GM23338 (cell line): ENCODE results near the gene PLA2G10.
"Not testable (repeated sequence)": the region's sequence is repeated elsewhere in the genome, so short reads cannot be mapped to it uniquely, and the experiment has no call there.

ENCODE experiments used
- CREB1 ChIP-seq: fragments of 250-450 bp; sonication (Bioruptor Pico); IDR thresholded peaks from 2 replicates; pipeline ENCODE4 v1.5.0; 2020; ENCODE audit warnings: low read depth, mild to moderate bottlenecking, moderate library complexity
- EZH2 ChIP-seq: fragments of 200-600 bp; sonication (generic); IDR thresholded peaks from one replicate; pipeline ENCODE4 v1.8.0; 2017; ENCODE audit warnings: antibody characterized with exemption, mild to moderate bottlenecking, low read depth; ENCODE audit not compliant: unreplicated experiment
- EZH2phosphoT487 ChIP-seq: fragments of 200-600 bp; sonication (generic); IDR thresholded peaks from one replicate; pipeline ENCODE4 v1.8.1; 2018; ENCODE audit warnings: antibody characterized with exemption; ENCODE audit not compliant: unreplicated experiment
- JUNB ChIP-seq: IDR thresholded peaks from one replicate; pipeline ENCODE4 v1.6.1; 2016; ENCODE audit warnings: antibody characterized with exemption; ENCODE audit not compliant: unreplicated experiment
- NANOG ChIP-seq: IDR thresholded peaks from 2 replicates; pipeline ENCODE4 v1.6.1; 2016; ENCODE audit warnings: antibody characterized with exemption, borderline replicate concordance
- POLR2AphosphoS5 ChIP-seq: IDR thresholded peaks from 2 replicates; pipeline ENCODE4 v1.6.1; 2016; ENCODE audit warnings: antibody characterized with exemption, low read depth
- STAT1 ChIP-seq: IDR thresholded peaks from one replicate; pipeline ENCODE4 v1.6.1; 2016; ENCODE audit warnings: antibody characterized with exemption; ENCODE audit not compliant: unreplicated experiment
- ZNF114 ChIP-seq: fragments of 250-450 bp; sonication (Bioruptor Pico); IDR thresholded peaks from 2 replicates; pipeline ENCODE4 v1.5.0; 2020; ENCODE audit warnings: mild to moderate bottlenecking, moderate library complexity
- ZNF331 ChIP-seq: fragments of 250-450 bp; sonication (Bioruptor Pico); IDR thresholded peaks from 2 replicates; pipeline ENCODE4 v1.5.0; 2020; ENCODE audit warnings: low read depth, mild to moderate bottlenecking, moderate library complexity
- TF ChIP-seq, protein P1 (sequence below), 2 experiments: fragments of 200-600 bp in 1 of 2; sonication (generic) in 1 of 2; conservative IDR thresholded peaks; 2 replicates each; pipeline versions ENCODE4 v1.5.1 to v1.6.1; 2016 to 2017; ENCODE audit warnings: antibody characterized with exemption in 2 of 2, low read depth in 2 of 2, mild to moderate bottlenecking in 2 of 2, moderate library complexity in 1 of 2
- TF ChIP-seq, protein P2 (sequence below): IDR thresholded peaks from one replicate; pipeline ENCODE4 v1.6.1; 2018; ENCODE audit warnings: antibody characterized with exemption; ENCODE audit not compliant: unreplicated experiment
- TF ChIP-seq, protein P3 (sequence below): IDR thresholded peaks from 2 replicates; pipeline ENCODE4 v1.6.1; 2016; ENCODE audit warnings: antibody characterized with exemption
- TF ChIP-seq, protein P4 (sequence below): fragments of 250-450 bp; sonication (Bioruptor Pico); IDR thresholded peaks from 2 replicates; pipeline ENCODE4 v1.5.0; 2020; ENCODE audit warnings: mild to moderate bottlenecking, moderate library complexity

DNA sequence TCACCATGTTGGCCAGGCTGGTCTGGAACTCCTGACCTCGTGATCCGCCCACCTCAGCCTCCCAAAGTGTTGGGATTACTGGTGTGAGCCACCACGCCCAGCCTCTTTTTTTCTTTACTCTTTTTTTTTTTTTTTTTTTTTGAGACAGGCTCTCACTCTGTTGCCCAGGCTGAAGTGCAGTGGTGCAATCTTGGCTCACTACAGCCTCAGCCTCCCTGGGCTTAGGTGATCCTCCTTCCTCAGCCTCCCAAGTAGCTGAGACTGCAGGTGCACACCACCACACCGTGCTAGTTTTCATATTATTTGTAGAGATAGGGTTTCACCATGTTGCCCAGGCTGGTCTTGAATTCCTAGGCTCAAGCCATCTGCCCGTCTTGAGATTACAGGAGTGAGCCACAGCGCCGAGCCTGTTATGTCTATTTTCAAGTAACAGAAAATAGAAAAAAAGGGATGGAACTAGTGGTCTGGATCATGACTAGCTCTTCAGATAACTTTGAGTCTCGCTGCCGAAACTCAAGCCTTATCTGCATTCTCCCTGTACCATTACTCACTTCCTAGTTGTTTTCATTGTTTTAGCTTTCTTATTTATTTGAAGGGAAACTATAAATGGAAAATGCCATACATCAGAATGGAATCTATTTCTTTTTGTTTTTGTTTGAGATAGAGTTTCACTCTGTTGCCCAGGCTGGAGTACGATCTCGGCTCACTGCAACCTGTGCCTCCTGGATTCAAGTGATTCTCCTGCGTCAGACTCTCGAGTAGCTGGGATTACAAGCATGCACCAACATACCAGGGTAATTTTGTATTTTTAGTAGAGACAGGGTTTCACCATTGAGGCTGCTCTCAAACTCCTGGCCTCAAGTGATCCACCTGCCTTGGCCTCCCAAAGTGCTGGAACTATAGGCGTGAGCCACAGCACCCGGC lies 8.0 kb downstream of the PLA2G10 start:
- TF ChIP-seq, protein P1, sequence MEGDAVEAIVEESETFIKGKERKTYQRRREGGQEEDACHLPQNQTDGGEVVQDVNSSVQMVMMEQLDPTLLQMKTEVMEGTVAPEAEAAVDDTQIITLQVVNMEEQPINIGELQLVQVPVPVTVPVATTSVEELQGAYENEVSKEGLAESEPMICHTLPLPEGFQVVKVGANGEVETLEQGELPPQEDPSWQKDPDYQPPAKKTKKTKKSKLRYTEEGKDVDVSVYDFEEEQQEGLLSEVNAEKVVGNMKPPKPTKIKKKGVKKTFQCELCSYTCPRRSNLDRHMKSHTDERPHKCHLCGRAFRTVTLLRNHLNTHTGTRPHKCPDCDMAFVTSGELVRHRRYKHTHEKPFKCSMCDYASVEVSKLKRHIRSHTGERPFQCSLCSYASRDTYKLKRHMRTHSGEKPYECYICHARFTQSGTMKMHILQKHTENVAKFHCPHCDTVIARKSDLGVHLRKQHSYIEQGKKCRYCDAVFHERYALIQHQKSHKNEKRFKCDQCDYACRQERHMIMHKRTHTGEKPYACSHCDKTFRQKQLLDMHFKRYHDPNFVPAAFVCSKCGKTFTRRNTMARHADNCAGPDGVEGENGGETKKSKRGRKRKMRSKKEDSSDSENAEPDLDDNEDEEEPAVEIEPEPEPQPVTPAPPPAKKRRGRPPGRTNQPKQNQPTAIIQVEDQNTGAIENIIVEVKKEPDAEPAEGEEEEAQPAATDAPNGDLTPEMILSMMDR (conservative IDR thresholded peaks at IDR 0.05; ENCODE audit: low read depth in 2 of 2): not testable (repeated sequence)
- not testable (repeated sequence) for TF ChIP-seq EZH2; POLR2AphosphoS5; EZH2phosphoT487; CREB1; ZNF114 (CRISPR knock-in tag); JUNB; STAT1; ZNF331 (CRISPR knock-in tag); NANOG
- TF ChIP-seq, protein P2, sequence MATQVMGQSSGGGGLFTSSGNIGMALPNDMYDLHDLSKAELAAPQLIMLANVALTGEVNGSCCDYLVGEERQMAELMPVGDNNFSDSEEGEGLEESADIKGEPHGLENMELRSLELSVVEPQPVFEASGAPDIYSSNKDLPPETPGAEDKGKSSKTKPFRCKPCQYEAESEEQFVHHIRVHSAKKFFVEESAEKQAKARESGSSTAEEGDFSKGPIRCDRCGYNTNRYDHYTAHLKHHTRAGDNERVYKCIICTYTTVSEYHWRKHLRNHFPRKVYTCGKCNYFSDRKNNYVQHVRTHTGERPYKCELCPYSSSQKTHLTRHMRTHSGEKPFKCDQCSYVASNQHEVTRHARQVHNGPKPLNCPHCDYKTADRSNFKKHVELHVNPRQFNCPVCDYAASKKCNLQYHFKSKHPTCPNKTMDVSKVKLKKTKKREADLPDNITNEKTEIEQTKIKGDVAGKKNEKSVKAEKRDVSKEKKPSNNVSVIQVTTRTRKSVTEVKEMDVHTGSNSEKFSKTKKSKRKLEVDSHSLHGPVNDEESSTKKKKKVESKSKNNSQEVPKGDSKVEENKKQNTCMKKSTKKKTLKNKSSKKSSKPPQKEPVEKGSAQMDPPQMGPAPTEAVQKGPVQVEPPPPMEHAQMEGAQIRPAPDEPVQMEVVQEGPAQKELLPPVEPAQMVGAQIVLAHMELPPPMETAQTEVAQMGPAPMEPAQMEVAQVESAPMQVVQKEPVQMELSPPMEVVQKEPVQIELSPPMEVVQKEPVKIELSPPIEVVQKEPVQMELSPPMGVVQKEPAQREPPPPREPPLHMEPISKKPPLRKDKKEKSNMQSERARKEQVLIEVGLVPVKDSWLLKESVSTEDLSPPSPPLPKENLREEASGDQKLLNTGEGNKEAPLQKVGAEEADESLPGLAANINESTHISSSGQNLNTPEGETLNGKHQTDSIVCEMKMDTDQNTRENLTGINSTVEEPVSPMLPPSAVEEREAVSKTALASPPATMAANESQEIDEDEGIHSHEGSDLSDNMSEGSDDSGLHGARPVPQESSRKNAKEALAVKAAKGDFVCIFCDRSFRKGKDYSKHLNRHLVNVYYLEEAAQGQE: not testable (repeated sequence)
- TF ChIP-seq, protein P3, sequence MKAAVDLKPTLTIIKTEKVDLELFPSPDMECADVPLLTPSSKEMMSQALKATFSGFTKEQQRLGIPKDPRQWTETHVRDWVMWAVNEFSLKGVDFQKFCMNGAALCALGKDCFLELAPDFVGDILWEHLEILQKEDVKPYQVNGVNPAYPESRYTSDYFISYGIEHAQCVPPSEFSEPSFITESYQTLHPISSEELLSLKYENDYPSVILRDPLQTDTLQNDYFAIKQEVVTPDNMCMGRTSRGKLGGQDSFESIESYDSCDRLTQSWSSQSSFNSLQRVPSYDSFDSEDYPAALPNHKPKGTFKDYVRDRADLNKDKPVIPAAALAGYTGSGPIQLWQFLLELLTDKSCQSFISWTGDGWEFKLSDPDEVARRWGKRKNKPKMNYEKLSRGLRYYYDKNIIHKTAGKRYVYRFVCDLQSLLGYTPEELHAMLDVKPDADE: not testable (repeated sequence)
- TF ChIP-seq, protein P4, sequence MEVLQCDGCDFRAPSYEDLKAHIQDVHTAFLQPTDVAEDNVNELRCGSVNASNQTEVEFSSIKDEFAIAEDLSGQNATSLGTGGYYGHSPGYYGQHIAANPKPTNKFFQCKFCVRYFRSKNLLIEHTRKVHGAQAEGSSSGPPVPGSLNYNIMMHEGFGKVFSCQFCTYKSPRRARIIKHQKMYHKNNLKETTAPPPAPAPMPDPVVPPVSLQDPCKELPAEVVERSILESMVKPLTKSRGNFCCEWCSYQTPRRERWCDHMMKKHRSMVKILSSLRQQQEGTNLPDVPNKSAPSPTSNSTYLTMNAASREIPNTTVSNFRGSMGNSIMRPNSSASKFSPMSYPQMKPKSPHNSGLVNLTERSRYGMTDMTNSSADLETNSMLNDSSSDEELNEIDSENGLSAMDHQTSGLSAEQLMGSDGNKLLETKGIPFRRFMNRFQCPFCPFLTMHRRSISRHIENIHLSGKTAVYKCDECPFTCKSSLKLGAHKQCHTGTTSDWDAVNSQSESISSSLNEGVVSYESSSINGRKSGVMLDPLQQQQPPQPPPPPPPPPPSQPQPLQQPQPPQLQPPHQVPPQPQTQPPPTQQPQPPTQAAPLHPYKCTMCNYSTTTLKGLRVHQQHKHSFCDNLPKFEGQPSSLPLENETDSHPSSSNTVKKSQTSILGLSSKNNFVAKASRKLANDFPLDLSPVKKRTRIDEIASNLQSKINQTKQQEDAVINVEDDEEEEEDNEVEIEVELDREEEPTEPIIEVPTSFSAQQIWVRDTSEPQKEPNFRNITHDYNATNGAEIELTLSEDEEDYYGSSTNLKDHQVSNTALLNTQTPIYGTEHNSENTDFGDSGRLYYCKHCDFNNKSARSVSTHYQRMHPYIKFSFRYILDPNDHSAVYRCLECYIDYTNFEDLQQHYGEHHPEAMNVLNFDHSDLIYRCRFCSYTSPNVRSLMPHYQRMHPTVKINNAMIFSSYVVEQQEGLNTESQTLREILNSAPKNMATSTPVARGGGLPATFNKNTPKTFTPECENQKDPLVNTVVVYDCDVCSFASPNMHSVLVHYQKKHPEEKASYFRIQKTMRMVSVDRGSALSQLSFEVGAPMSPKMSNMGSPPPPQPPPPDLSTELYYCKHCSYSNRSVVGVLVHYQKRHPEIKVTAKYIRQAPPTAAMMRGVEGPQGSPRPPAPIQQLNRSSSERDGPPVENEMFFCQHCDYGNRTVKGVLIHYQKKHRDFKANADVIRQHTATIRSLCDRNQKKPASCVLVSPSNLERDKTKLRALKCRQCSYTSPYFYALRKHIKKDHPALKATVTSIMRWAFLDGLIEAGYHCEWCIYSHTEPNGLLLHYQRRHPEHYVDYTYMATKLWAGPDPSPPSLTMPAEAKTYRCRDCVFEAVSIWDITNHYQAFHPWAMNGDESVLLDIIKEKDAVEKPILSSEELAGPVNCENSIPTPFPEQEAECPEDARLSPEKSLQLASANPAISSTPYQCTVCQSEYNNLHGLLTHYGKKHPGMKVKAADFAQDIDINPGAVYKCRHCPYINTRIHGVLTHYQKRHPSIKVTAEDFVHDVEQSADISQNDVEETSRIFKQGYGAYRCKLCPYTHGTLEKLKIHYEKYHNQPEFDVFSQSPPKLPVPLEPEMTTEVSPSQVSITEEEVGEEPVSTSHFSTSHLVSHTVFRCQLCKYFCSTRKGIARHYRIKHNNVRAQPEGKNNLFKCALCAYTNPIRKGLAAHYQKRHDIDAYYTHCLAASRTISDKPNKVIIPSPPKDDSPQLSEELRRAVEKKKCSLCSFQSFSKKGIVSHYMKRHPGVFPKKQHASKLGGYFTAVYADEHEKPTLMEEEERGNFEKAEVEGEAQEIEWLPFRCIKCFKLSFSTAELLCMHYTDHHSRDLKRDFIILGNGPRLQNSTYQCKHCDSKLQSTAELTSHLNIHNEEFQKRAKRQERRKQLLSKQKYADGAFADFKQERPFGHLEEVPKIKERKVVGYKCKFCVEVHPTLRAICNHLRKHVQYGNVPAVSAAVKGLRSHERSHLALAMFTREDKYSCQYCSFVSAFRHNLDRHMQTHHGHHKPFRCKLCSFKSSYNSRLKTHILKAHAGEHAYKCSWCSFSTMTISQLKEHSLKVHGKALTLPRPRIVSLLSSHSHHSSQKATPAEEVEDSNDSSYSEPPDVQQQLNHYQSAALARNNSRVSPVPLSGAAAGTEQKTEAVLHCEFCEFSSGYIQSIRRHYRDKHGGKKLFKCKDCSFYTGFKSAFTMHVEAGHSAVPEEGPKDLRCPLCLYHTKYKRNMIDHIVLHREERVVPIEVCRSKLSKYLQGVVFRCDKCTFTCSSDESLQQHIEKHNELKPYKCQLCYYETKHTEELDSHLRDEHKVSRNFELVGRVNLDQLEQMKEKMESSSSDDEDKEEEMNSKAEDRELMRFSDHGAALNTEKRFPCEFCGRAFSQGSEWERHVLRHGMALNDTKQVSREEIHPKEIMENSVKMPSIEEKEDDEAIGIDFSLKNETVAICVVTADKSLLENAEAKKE (CRISPR knock-in tag): not testable (repeated sequence)
